Epithelial cell of proximal tubule (primary cell): Measurements from ENCODE around the gene HS6ST3. TPM values are rescaled to one million over a fixed set of nuclear protein-coding genes. Genes with fewer than 3 reads are reported as not detected.

Source experiments
- DNase-seq: peaks from one replicate; pipeline ENCODE4 v3.0.0-alpha.2; 2011; ENCODE audit warnings: low read depth
- H3K4me3 ChIP-seq: 2 replicates; pipeline ENCODE4 v1.5.1; 2011; ENCODE audit warnings: low read depth, mild to moderate bottlenecking, low read length
- CTCF ChIP-seq: conservative IDR thresholded peaks from 2 replicates; pipeline ENCODE4 v1.5.1; 2012; ENCODE audit warnings: low read depth, mild to moderate bottlenecking, low read length
- total RNA-seq: library from RNA; depleted of rRNA; stranded (reverse); fragments of >200 nt; gene quantifications from 2 replicates; pipeline ENCODE4 v1.2.3, GENCODE V29; 2015

The HS6ST3 gene
- total RNA-seq, 1 donor from 2014 or later, result 0.29 TPM

- TF ChIP-seq CTCF, result no peak
- no peak for DNase-seq
- no peak overlapping the region for H3K4me3 ChIP-seq
Observed at GRCh38 chr13:96398486-96398885, 308.6 kb downstream of the HS6ST3 start.

GRCh38 chr13:96403241-96403640, 313.3 kb downstream of the HS6ST3 start:
- TF ChIP-seq CTCF, result no peak
- DNase-seq, result no peak
- H3K4me3 ChIP-seq, result no peak overlapping the region

- no peak for TF ChIP-seq CTCF
- DNase-seq, result no peak
- H3K4me3 ChIP-seq, result no peak overlapping the region
Observed at GRCh38 chr13:96403651-96404050, 313.7 kb downstream of the HS6ST3 start.

GRCh38 chr13:96415831-96416385, 326.0 kb downstream of the HS6ST3 start:
- no peak for DNase-seq
- TF ChIP-seq CTCF, result no peak
- no peak overlapping the region for H3K4me3 ChIP-seq

- TF ChIP-seq CTCF, result no peak
Observed at GRCh38 chr13:96417939-96418685, 328.2 kb downstream of the HS6ST3 start.

GRCh38 chr13:96421314-96421713, 331.4 kb downstream of the HS6ST3 start:
- TF ChIP-seq CTCF, result no peak
- no peak overlapping the region for H3K4me3 ChIP-seq
- no peak for DNase-seq

More at GRCh38 chr13:96417939-96418685, 328.2 kb downstream of the HS6ST3 start:
- DNase-seq, result no peak
- H3K4me3 ChIP-seq, result no peak overlapping the region

- DNase-seq, result no peak
- TF ChIP-seq CTCF, result no peak
- no peak overlapping the region for H3K4me3 ChIP-seq
Observed at GRCh38 chr13:96422002-96422401, 332.1 kb downstream of the HS6ST3 start.
